Measurements from ENCODE around the gene NXPE1.

The NXPE1 gene

GRCh38 chr11:114478768-114479167 lies 80.9 kb downstream of the NXPE1 start:
- TF ChIP-seq, protein P1, sequence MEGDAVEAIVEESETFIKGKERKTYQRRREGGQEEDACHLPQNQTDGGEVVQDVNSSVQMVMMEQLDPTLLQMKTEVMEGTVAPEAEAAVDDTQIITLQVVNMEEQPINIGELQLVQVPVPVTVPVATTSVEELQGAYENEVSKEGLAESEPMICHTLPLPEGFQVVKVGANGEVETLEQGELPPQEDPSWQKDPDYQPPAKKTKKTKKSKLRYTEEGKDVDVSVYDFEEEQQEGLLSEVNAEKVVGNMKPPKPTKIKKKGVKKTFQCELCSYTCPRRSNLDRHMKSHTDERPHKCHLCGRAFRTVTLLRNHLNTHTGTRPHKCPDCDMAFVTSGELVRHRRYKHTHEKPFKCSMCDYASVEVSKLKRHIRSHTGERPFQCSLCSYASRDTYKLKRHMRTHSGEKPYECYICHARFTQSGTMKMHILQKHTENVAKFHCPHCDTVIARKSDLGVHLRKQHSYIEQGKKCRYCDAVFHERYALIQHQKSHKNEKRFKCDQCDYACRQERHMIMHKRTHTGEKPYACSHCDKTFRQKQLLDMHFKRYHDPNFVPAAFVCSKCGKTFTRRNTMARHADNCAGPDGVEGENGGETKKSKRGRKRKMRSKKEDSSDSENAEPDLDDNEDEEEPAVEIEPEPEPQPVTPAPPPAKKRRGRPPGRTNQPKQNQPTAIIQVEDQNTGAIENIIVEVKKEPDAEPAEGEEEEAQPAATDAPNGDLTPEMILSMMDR (IDR thresholded peaks at IDR 0.05; ENCODE audit: low read depth, low read length, missing control alignments) = no peak
- Histone ChIP-seq H3K27ac (no peak overlapping the region), H3K27me3 (replicated peaks) (no peaks in the 10 kb centered on the region), H3K4me3 (ENCODE audit: low read depth, low read length) (no peak overlapping the region), H3K36me3 (replicated peaks) (no peaks in the 10 kb centered on the region)
- in situ Hi-C loops (cut with HindIII; ENCODE audit: low pct_ligation_motif_present, low sequenced_read_pairs) = no loop called here
- DNase-seq = no peak

DNA sequence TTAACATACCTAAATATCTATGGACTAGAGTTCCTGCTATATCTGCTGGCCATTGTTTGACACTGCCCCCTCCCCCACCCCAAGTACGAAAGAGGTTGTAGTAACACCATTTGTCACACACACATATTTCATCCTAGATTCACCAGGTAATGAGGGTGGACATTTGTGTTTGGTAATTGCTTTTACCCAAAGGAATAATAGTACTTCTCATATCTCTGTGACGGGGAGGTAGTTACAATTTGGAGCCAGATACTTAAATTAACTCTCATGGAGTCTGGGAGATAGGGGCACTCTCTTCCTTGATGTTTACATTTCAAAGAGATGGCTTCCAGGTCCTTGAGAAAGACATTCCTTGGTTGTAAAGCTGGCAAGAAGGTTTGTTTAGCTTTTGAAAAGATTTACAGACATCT lies 81.7 kb downstream of the NXPE1 start:
- DNase-seq = no peak
- TF ChIP-seq, protein P1 (IDR thresholded peaks at IDR 0.05; ENCODE audit: low read depth, low read length, missing control alignments) = no peak

GRCh38 chr11:114472661-114473060 lies 87.0 kb downstream of the NXPE1 start:
- Histone ChIP-seq H3K4me3 (ENCODE audit: low read depth, low read length) (no peak overlapping the region), H3K36me3 (replicated peaks) (no peaks in the 10 kb centered on the region), H3K27me3 (replicated peaks) (no peaks in the 10 kb centered on the region), H3K27ac (no peak overlapping the region)
- TF ChIP-seq, protein P1 (IDR thresholded peaks at IDR 0.05; ENCODE audit: low read depth, low read length, missing control alignments) = no peak
- in situ Hi-C loops (cut with HindIII; ENCODE audit: low pct_ligation_motif_present, low sequenced_read_pairs) = no loop called here
- DNase-seq = no peak

More for the DNA sequence above, 81.7 kb downstream of the NXPE1 start:
- no peaks in the 10 kb centered on the region for H3K27me3 ChIP-seq (replicated peaks)
- H3K36me3 ChIP-seq (replicated peaks) = no peaks in the 10 kb centered on the region
- in situ Hi-C loops (cut with HindIII; ENCODE audit: low pct_ligation_motif_present, low sequenced_read_pairs) = no loop called here
- no peak overlapping the region for H3K4me3 ChIP-seq (ENCODE audit: low read depth, low read length)
- H3K27ac ChIP-seq = no peak overlapping the region

All from brain microvascular endothelial cell (primary cell).